GM12874 (cell line): Measurements from ENCODE around the gene SPATA31E1.
"Not testable (repeated sequence)": the region's sequence is repeated elsewhere in the genome, so short reads cannot be mapped to it uniquely, and the experiment has no call there.

ENCODE experiments used
- CTCF ChIP-seq: IDR thresholded peaks from 2 replicates; pipeline ENCODE4 v1.5.1; 2011; ENCODE audit warnings: low read depth, mild to moderate bottlenecking, control low read depth, low read length, moderate library complexity; ENCODE audit not compliant: insufficient read depth

The SPATA31E1 gene

GRCh38 chr9:87894998-87895625, 12.4 kb downstream of the SPATA31E1 start:
- TF ChIP-seq CTCF, result no peak

- no peak for TF ChIP-seq CTCF
These were observed 14.2 kb downstream of the SPATA31E1 start for GRCh38 chr9:87896891-87897290.

- no peak for TF ChIP-seq CTCF
These were observed 15.5 kb downstream of the SPATA31E1 start for GRCh38 chr9:87898151-87898550.

- TF ChIP-seq CTCF, result no peak
These were observed 26.8 kb downstream of the SPATA31E1 start for GRCh38 chr9:87909310-87910041.

- no peak for TF ChIP-seq CTCF
These were observed 28.1 kb downstream of the SPATA31E1 start for GRCh38 chr9:87910821-87911220.

GRCh38 chr9:87917662-87918061, 35.0 kb downstream of the SPATA31E1 start, which contains the start of gene SPATA31C1:
SPATA31C1 (plus strand) TSS chr9:87917962.
- TF ChIP-seq CTCF, result not testable (repeated sequence)
